Mammary microvascular endothelial cell (primary cell): ENCODE data around the gene TIMD4. TPM values are rescaled to one million over a fixed set of nuclear protein-coding genes. Genes with fewer than 3 reads are reported as not detected.

Experiments used
- total RNA-seq: library from RNA; depleted of rRNA; stranded (reverse); fragments of >200 nt; gene quantifications from 2 replicates; pipeline ENCODE4 v1.2.3, GENCODE V29; 2015

TIMD4 gene
- total RNA-seq, result not detected in 2 replicates

DNA sequence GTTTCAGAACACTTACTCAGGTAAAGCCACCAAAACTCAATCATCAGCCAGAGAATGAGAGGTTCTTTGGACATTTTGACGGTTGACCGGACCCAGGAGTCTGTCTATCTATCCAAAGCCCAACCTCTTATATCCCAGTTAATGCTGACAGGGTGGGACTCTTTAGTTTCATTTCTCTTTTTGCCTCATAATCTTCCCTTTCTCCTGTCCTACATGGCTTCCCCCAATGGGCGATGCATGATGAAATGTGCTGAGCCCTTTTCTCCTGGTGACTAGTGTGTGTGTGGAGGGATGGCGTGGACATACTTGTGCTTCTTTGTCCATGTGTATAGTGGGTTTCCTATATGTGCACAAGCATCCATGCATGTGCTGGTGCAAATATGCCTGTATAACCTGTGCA is at the start of gene TIMD4:
TSS of gene TIMD4 (minus strand) at position 102 of the 400 bp plus-strand sequence. CDS start at position 74, 28 bp downstream.

Other genes with a start within 250 kb of the TIMD4 start
- 0.05 and 0.07 TPM in 2 replicates for gene PPP1R2B, start 112.9 kb downstream of the TIMD4 start, total RNA-seq
- not detected in 2 replicates for gene HAVCR1, start 95.9 kb upstream of the TIMD4 start, total RNA-seq
- gene HAVCR2, start 145.8 kb upstream of the TIMD4 start, total RNA-seq, result not detected in 2 replicates
- gene MED7, start 179.6 kb upstream of the TIMD4 start, total RNA-seq, result 7.9 and 8.8 TPM in 2 replicates
- gene GARIN3, start 203.0 kb upstream of the TIMD4 start, total RNA-seq, result not detected in 2 replicates
- not detected in 2 replicates for gene ITK, start 217.6 kb upstream of the TIMD4 start, total RNA-seq